Measurements from ENCODE around the gene TSPAN7. TPM values are rescaled to one million over a fixed set of nuclear protein-coding genes. Genes with fewer than 3 reads are reported as not detected.

The TSPAN7 gene
- total and polyA plus RNA-seq, 2 of the 4 experiments (the other 2 are of a cell fraction), result not detected

DNA sequence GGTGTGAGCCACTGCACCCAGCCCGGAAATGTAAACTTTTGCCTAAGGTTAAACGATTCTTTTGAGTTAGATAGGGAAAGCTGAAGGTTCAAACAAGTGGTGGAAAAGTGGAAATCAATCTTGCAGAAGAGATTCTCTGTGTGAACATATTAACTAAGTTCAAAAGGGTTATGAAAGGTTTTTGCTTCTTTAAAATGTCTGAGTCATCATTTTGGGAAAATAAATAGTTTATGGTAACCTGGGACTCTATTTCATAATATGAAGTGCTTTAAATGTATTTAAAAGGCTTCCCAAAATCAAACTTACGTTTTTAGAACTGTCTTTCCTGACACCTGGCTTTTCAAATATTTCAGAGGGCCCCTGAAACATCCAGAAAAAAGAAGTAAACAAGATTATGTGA lies 166.3 kb downstream of the TSPAN7 start:
- H2AFZ ChIP-seq (replicated peaks; ENCODE audit: low read length, poor library complexity), result no peak overlapping the region
- POLR2A ChIA-PET (ENCODE audit: unreplicated experiment), result no interaction called here

More for the DNA sequence above, 166.3 kb downstream of the TSPAN7 start:
- ATAC-seq (ENCODE audit: low read depth) (no peak), DNase-seq (no peak)
- dilution Hi-C loops (cut with HindIII; ENCODE audit: low sequenced_read_pairs, unreplicated experiment), result no loop called here
- Histone ChIP-seq H3K23ac (ENCODE audit: low read depth, low read length) (no peak overlapping the region), H2BK120ac (ENCODE audit: low read depth, low read length) (no peak overlapping the region), H2AK5ac (ENCODE audit: low read depth, low read length) (no peak overlapping the region), H3K27me3 (ENCODE audit: control insufficient read depth, insufficient read depth, low read length) (no peaks in the 10 kb centered on the region; the same call in 1 of the 2 replicates), H3K56ac (ENCODE audit: extremely low read depth, insufficient read depth, low read length) (no peak overlapping the region), H3K4me1 (ENCODE audit: control insufficient read depth, insufficient read depth, low read length) (no peaks in the 10 kb centered on the region), H2BK15ac (ENCODE audit: low read depth, low read length) (no peak overlapping the region), H3K36me3 (ENCODE audit: control insufficient read depth, insufficient read depth, low read length) (no peaks in the 10 kb centered on the region), H3K4me2 (ENCODE audit: low read depth, low read length) (no peak overlapping the region), H3K9me3 (ENCODE audit: control insufficient read depth, insufficient read depth, low read length) (no peaks in the 10 kb centered on the region), H3K4me3 (ENCODE audit: insufficient read depth, low read depth, low read length) (no peak overlapping the region), H4K5ac (ENCODE audit: low read depth, low read length) (no peak overlapping the region), H3K18ac (ENCODE audit: low read depth, low read length) (no peak overlapping the region), H3K14ac (replicated peaks; ENCODE audit: low read depth, low read length) (no peak overlapping the region), H4K8ac (ENCODE audit: low read depth in 2 of 2, low read length in 2 of 2) (no peak overlapping the region), H4K91ac (ENCODE audit: insufficient read depth, low read depth, low read length) (no peak overlapping the region), H3K4ac (ENCODE audit: low read depth, low read length) (no peak overlapping the region), H2AK9ac (replicated peaks; ENCODE audit: low read depth, low read length, poor library complexity) (no peak overlapping the region), H3K9ac (ENCODE audit: low read depth, low read length) (no peak overlapping the region), H2BK20ac (ENCODE audit: low read depth, low read length) (no peak overlapping the region), H2BK5ac (ENCODE audit: low read depth, low read length, poor library complexity, severe bottlenecking) (no peak overlapping the region), H3K27ac (ENCODE audit: insufficient read depth, low read length) (no peak overlapping the region), H3K9me1 (ENCODE audit: insufficient read depth, low read length) (no peaks in the 10 kb centered on the region), H4K20me1 (ENCODE audit: insufficient read depth, low read length) (no peaks in the 10 kb centered on the region), H3K79me1 (ENCODE audit: low read depth in 1 of 2, low read length in 2 of 2) (no peaks in the 10 kb centered on the region)
- CTCF ChIA-PET, result no interaction called here
- intact Hi-C loops (cut with micrococcal nuclease), result no loop called here
- TF ChIP-seq, protein P1, sequence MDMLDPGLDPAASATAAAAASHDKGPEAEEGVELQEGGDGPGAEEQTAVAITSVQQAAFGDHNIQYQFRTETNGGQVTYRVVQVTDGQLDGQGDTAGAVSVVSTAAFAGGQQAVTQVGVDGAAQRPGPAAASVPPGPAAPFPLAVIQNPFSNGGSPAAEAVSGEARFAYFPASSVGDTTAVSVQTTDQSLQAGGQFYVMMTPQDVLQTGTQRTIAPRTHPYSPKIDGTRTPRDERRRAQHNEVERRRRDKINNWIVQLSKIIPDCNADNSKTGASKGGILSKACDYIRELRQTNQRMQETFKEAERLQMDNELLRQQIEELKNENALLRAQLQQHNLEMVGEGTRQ (IDR thresholded peaks at IDR 0.05; ENCODE audit: low read depth, low read length), result no peak
- TF ChIP-seq RCOR1 (IDR thresholded peaks at IDR 0.05; ENCODE audit: insufficient replicate concordance, low read length) (no peak), CEBPB (IDR thresholded peaks at IDR 0.05; ENCODE audit: low read depth, low read length) (no peak), MAFK (IDR thresholded peaks at IDR 0.05; ENCODE audit: low read depth, low read length) (peak; percentile 85)
- WGBS, 2 experiments (ENCODE audit: extremely low coverage in 2 of 2, insufficient read length in 1 of 2), result no CpG with 5 or more reads among the region's 3 CpGs
- BruUV-seq (replicated peaks), result no TSS peak
- in situ Hi-C loops (cut with MboI; ENCODE audit: low sequenced_read_pairs), result no loop called here

Measured in IMR-90 (cell line).